Endothelial cell of umbilical vein (primary cell): ENCODE measurements around the gene EPB41L1. TPM values are rescaled to one million over a fixed set of nuclear protein-coding genes. Genes with fewer than 3 reads are reported as not detected.

ENCODE experiments used
- BruUV-seq: library from RNA; stranded (reverse); fragments of 400-500 nt; replicated peaks from 2 replicates; lab custom pipeline; 2021; lab: Mats Ljungman, UMichigan
- CTCF ChIA-PET: fragments of 300-600, 350-600 bp; sonication (Branson Sonifier 250); formaldehyde crosslinking; loops from one replicate; lab custom pipeline; 2021; ENCODE audit warnings: antibody characterized with exemption, inconsistent platforms; lab: Charles Lee
- POLR2A ChIA-PET: fragments of 300-600, 350-600 bp; sonication (Branson Sonifier 250); formaldehyde crosslinking; loops from one replicate; lab custom pipeline; 2021; ENCODE audit warnings: antibody characterized with exemption, inconsistent platforms; lab: Charles Lee
- DNase-seq: peaks from one replicate; pipeline ENCODE4 v3.0.0-alpha.2; 2011; ENCODE audit warnings: low read depth, low spot score
- FAIRE-seq: peaks from 2 replicates; lab custom pipeline; 2011; peaks lifted over from hg19 to GRCh38; lab: Jason Lieb, UNC
- H2AFZ ChIP-seq: 2 replicates; pipeline ENCODE4 v1.6.0; 2012; ENCODE audit warnings: low read depth, low read length, control low read depth, inconsistent platforms
- H3K27ac ChIP-seq: 2 replicates; pipeline ENCODE4 v1.5.1; 2011; ENCODE audit warnings: low read depth, mild to moderate bottlenecking, control low read depth, low read length, moderate library complexity; ENCODE audit not compliant: insufficient read depth
- H3K27me3 ChIP-seq, 2 experiments: 2 replicates each; pipeline versions ENCODE4 v1.6.0 to v1.6.1; 2011; ENCODE audit warnings: low read length in 2 of 2, mixed read lengths in 1 of 2; ENCODE audit not compliant: control insufficient read depth in 2 of 2, insufficient read depth in 2 of 2
- H3K36me3 ChIP-seq, 2 experiments: 2 replicates in 1 of 2; 3 replicates in 1 of 2; pipeline ENCODE4 v1.5.1; 2011; ENCODE audit warnings: low read length in 2 of 2, mild to moderate bottlenecking in 1 of 2, moderate library complexity in 1 of 2; ENCODE audit not compliant: control insufficient read depth in 2 of 2, insufficient read depth in 2 of 2; ENCODE audit errors: extremely low read depth in 1 of 2
- H3K4me1 ChIP-seq: 3 replicates; pipeline ENCODE4 v1.5.1; 2011; ENCODE audit warnings: mild to moderate bottlenecking, low read length; ENCODE audit not compliant: control insufficient read depth, insufficient read depth; ENCODE audit errors: extremely low read depth
- H3K4me2 ChIP-seq: 2 replicates; pipeline ENCODE4 v1.6.1; 2011; ENCODE audit warnings: low read length, control low read depth, mixed read lengths; ENCODE audit not compliant: insufficient read depth
- H3K4me3 ChIP-seq, 3 experiments: fragments of 200-600 bp in 1 of 3; sonication (generic), shearing (Covaris generic) in 1 of 3; replicated peaks in 1 of 3; 2 replicates each; pipeline ENCODE4 v1.5.1; 2011 to 2016; ENCODE audit warnings: control low read depth in 3 of 3, low read length in 3 of 3, mild to moderate bottlenecking in 2 of 3, inconsistent platforms in 1 of 3, low read depth in 1 of 3, moderate library complexity in 1 of 3; ENCODE audit not compliant: insufficient read depth in 1 of 3
- H3K79me2 ChIP-seq: 2 replicates; pipeline ENCODE4 v1.6.0; 2012; ENCODE audit warnings: low read length, inconsistent platforms; ENCODE audit not compliant: control insufficient read depth, insufficient read depth
- H3K9ac ChIP-seq: replicated peaks from 2 replicates; pipeline ENCODE3; 2011; ENCODE audit warnings: low read length, control low read depth; ENCODE audit not compliant: insufficient read depth; ENCODE audit errors: extremely low read depth
- H3K9me1 ChIP-seq: replicated peaks from 3 replicates; pipeline ENCODE4 v1.6.0; 2011; ENCODE audit warnings: mild to moderate bottlenecking, low read length; ENCODE audit not compliant: control insufficient read depth, insufficient read depth; ENCODE audit errors: extremely low read depth
- H3K9me3 ChIP-seq: replicated peaks from 2 replicates; pipeline ENCODE4 v1.5.1; 2012; ENCODE audit warnings: low read length, inconsistent platforms; ENCODE audit not compliant: control insufficient read depth, insufficient read depth
- H4K20me1 ChIP-seq: replicated peaks from 2 replicates; pipeline ENCODE3; 2011; ENCODE audit warnings: mild to moderate bottlenecking, low read length; ENCODE audit not compliant: control insufficient read depth, insufficient read depth; ENCODE audit errors: extremely low read depth
- CTCF ChIP-seq, 2 donors: IDR thresholded peaks; 1 replicate in 1 of 2; 2 replicates in 1 of 2; pipeline ENCODE4 v1.5.1; 2011; ENCODE audit warnings: low read length in 2 of 2, mild to moderate bottlenecking in 2 of 2, moderate library complexity in 2 of 2, control low read depth in 1 of 2, inconsistent platforms in 1 of 2, low read depth in 1 of 2; ENCODE audit not compliant: insufficient read depth in 1 of 2; ENCODE audit errors: extremely low read depth in 1 of 2
- EZH2 ChIP-seq: IDR thresholded peaks from 2 replicates; pipeline ENCODE4 v1.6.1; 2012; ENCODE audit warnings: borderline replicate concordance, low read depth, mild to moderate bottlenecking, moderate library complexity, low read length, inconsistent platforms; ENCODE audit not compliant: severe bottlenecking
- FOS ChIP-seq: IDR thresholded peaks from 2 replicates; pipeline ENCODE4 v1.6.1; 2011; ENCODE audit warnings: mild to moderate bottlenecking, low read length, moderate library complexity, borderline replicate concordance; ENCODE audit not compliant: insufficient read depth
- GATA2 ChIP-seq: IDR thresholded peaks from 2 replicates; pipeline ENCODE4 v1.7.0; 2011; ENCODE audit warnings: low read depth, mild to moderate bottlenecking, moderate library complexity, mixed read lengths, low read length; ENCODE audit not compliant: insufficient read length, insufficient read depth
- JUN ChIP-seq: IDR thresholded peaks from 2 replicates; pipeline ENCODE4 v1.6.1; 2011; ENCODE audit warnings: borderline replicate concordance, low read depth; ENCODE audit not compliant: insufficient read length, insufficient read depth
- MAX ChIP-seq: IDR thresholded peaks from 2 replicates; pipeline ENCODE4 v1.6.1; 2011; ENCODE audit not compliant: insufficient read depth, insufficient read length
- MYC ChIP-seq: IDR thresholded peaks from one replicate; pipeline ENCODE4 v1.6.1; 2011; ENCODE audit warnings: mild to moderate bottlenecking, low read depth, low read length
- POLR2A ChIP-seq: IDR thresholded peaks from 2 replicates; pipeline ENCODE4 v1.6.1; 2012; ENCODE audit warnings: low read depth, mild to moderate bottlenecking, control low read depth, low read length
- POLR2AphosphoS5 ChIP-seq: IDR thresholded peaks from 2 replicates; pipeline ENCODE4 v1.6.1; 2012; ENCODE audit warnings: low read depth, mild to moderate bottlenecking, control low read depth, low read length, moderate library complexity; ENCODE audit not compliant: insufficient read depth
- dilution Hi-C: fragments of 300-500 bp; cut with MboI; formaldehyde crosslinking; loops from one replicate; pipeline ENCODE4 v1.15.0; 2019; ENCODE audit warnings: low sequenced_read_pairs; ENCODE audit not compliant: extremely low pct_ligation_motif_present
- intact Hi-C: fragments of 100-400 bp; cut with micrococcal nuclease; formaldehyde crosslinking; loops from one replicate; pipeline ENCODE4 v1.10.0; 2022
- polyA plus RNA-seq, 4 experiments: library from polyadenylated mRNA; depleted of rRNA in 3 of 4; stranded (reverse) in 3 of 4; unstranded in 1 of 4; fragments of >200 nt; gene quantifications; 2 replicates each; pipeline versions ENCODE4 v1.2.1 to v1.2.3, GENCODE V29; 2011 to 2012; ENCODE audit warnings: missing spikeins in 1 of 4
- total RNA-seq: library from RNA; stranded (reverse); gene quantifications from 2 replicates; pipeline ENCODE4 v1.2.3, GENCODE V29; 2021

EPB41L1 gene
- total and polyA plus RNA-seq, 2 donors (not counting 3 experiments of a cell fraction or from before 2014, with no cell fraction given): 6.1 to 12.2 TPM

- intact Hi-C loops (no loop called here), dilution Hi-C loops (no loop called here)
- H3K27me3 ChIP-seq: no peaks in the 10 kb centered on the region
- POLR2A ChIA-PET: no interaction called here
- H3K4me3 ChIP-seq: no peak overlapping the region
- H3K9ac ChIP-seq: no peak overlapping the region
- no peak for FAIRE-seq
- H3K4me2 ChIP-seq: no peak overlapping the region
- no peaks in the 10 kb centered on the region for H4K20me1 ChIP-seq
- no peak overlapping the region for H2AFZ ChIP-seq
- H3K27ac ChIP-seq: no peak overlapping the region
- H3K4me1 ChIP-seq: no peaks in the 10 kb centered on the region
- CTCF ChIA-PET: interaction anchor here (0.7 to 1.1 kb wide), 2 partner anchors 19 to 50 kb away, joined by 3 read pairs; no protein-coding TSS in a partner anchor
- H3K79me2 ChIP-seq: peaks cover 6% of the 10 kb centered on the region
- no peaks in the 10 kb centered on the region for H3K9me3 ChIP-seq
- TF ChIP-seq EZH2: no peak
- no peak for TF ChIP-seq MAX
- no peak for TF ChIP-seq POLR2AphosphoS5
- TF ChIP-seq POLR2A: no peak
- no peak for TF ChIP-seq JUN
- no peak for TF ChIP-seq GATA2
- TF ChIP-seq FOS: no peak
- no peak for TF ChIP-seq CTCF (IDR thresholded peaks at IDR 0.05; ENCODE audit: extremely low read depth in 1 of 2, insufficient read depth in 1 of 2, low read depth in 1 of 2, low read length in 2 of 2)
- no peak for TF ChIP-seq MYC
- no TSS peak for BruUV-seq
- H3K9me1 ChIP-seq: no peaks in the 10 kb centered on the region
- DNase-seq: no peak
- peaks cover 3 to 14% of the 10 kb centered on the region in 2 experiments for H3K36me3 ChIP-seq
These were observed 98.5 kb downstream of the EPB41L1 start for GRCh38 chr20:36253036-36253435.
